HG02981 (cell line): Measurements from ENCODE around the gene PDGFA.

Source experiments
- ATAC-seq: cut with Tn5 transposase; IDR thresholded peaks from one replicate; pipeline ENCODE4 v1.9.1; 2021; ENCODE audit warnings: mild to moderate bottlenecking, moderate library complexity; ENCODE audit not compliant: unreplicated experiment

The PDGFA gene

GRCh38 chr7:475951-476441 lies 43.6 kb downstream of the PDGFA start:
- no peak for ATAC-seq

GRCh38 chr7:475425-475728 lies 44.3 kb downstream of the PDGFA start:
- no peak for ATAC-seq

GRCh38 chr7:474605-475424 lies 44.8 kb downstream of the PDGFA start:
- ATAC-seq: no peak

GRCh38 chr7:473870-474604 lies 45.6 kb downstream of the PDGFA start:
- no peak for ATAC-seq

- no peak for ATAC-seq
Observed at GRCh38 chr7:473211-473734, 46.4 kb downstream of the PDGFA start.

GRCh38 chr7:472640-472957 lies 47.0 kb downstream of the PDGFA start:
- no peak for ATAC-seq

- no peak for ATAC-seq
Observed at GRCh38 chr7:471866-472639, 47.6 kb downstream of the PDGFA start.

- no peak for ATAC-seq
Observed at GRCh38 chr7:471191-471865, 48.3 kb downstream of the PDGFA start.

GRCh38 chr7:469563-469961 lies 50.1 kb downstream of the PDGFA start:
- ATAC-seq: no peak

- ATAC-seq: no peak
Observed at GRCh38 chr7:468681-469562, 50.7 kb downstream of the PDGFA start.

GRCh38 chr7:467856-468545 lies 51.6 kb downstream of the PDGFA start:
- ATAC-seq: no peak

GRCh38 chr7:467393-467828 lies 52.2 kb downstream of the PDGFA start:
- no peak for ATAC-seq

- ATAC-seq: no peak
Observed at GRCh38 chr7:466465-467191, 53.0 kb downstream of the PDGFA start.

- no peak for ATAC-seq
Observed at GRCh38 chr7:465710-466400, 53.8 kb downstream of the PDGFA start.

- ATAC-seq: no peak
Observed at GRCh38 chr7:464454-465401, 54.9 kb downstream of the PDGFA start.

GRCh38 chr7:463817-464453 lies 55.7 kb downstream of the PDGFA start:
- ATAC-seq: no peak
